ENCODE results near the gene SIRT5. TPM values are rescaled to one million over a fixed set of nuclear protein-coding genes. Genes with fewer than 3 reads are reported as not detected.

Gene SIRT5
- polyA plus RNA-seq, 3 donors = 3.3 to 5.0 (median 3.4) TPM

DNA sequence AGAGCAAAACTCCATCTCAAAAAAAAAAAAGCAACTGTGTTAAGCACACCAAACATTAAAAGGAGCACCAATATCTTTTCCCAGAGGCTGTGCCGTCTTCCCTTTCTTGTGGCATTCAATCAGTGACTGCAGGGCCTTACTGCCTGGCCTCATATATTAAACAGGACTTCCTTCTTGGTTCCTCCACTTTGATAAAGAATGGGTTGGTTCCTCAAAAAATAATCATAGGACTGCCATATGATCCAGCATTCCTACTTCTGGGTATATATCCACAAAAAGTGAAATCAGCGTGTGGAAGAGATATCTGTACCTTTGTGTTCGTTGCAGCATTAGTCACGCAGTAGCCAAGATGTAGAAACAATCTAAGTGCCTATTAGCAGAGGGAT lies 46.7 kb upstream of the SIRT5 start:
- H3K79me2 ChIP-seq (ENCODE audit: insufficient read depth, low read length) = no peaks in the 10 kb centered on the region
- H4K20me1 ChIP-seq (ENCODE audit: insufficient read depth, low read length) = no peaks in the 10 kb centered on the region
- Mint-ChIP-seq H3K27me3 (ENCODE audit: low read depth in 3 of 3) (peaks cover 0 to 2% (median 0%) of the 10 kb centered on the region in 3 donors), H3K4me1 (peaks cover 37% of the 10 kb centered on the region), H3K36me3 (no peaks in the 10 kb centered on the region), H3K9me3 (no peaks in the 10 kb centered on the region), H3K4me3 (no peak overlapping the region), H3K27ac (peak overlapping the region; percentile 79 to 91 (median 87))
- TF ChIP-seq CTCF (IDR thresholded peaks at IDR 0.05) = no peak
- H3K36me3 ChIP-seq (replicated peaks in 1 of 2; ENCODE audit: control insufficient read depth in 1 of 2, insufficient read depth in 2 of 2, low read length in 2 of 2) = no peaks in the 10 kb centered on the region
- H3K4me3 ChIP-seq (replicated peaks in 1 of 3; ENCODE audit: low read depth in 2 of 3, low read length in 3 of 3) = no peak overlapping the region
- peak in 2 of 3 donors; percentile 26 to 29 for DNase-seq
- H3K9me3 ChIP-seq (replicated peaks in 1 of 2; ENCODE audit: control insufficient read depth in 1 of 2, insufficient read depth in 1 of 2, low read length in 2 of 2) = no peaks in the 10 kb centered on the region
- H3K4me2 ChIP-seq (replicated peaks; ENCODE audit: extremely low read depth, low read length, poor library complexity, severe bottlenecking) = no peak overlapping the region
- no CpG with 5 or more reads among the region's 4 CpGs for WGBS (ENCODE audit: insufficient coverage)
- intact Hi-C loops (cut with micrococcal nuclease) = loop anchor here (5.0 to 10.0 kb wide), 4 partner anchors 40 to 200 kb away; partner anchors contain the start of genes GFOD1 (in 1 of the 2), SIRT5 (in 1 of the 2) and TBC1D7 (in 1 of the 2)
- no peak overlapping the region for H3K9ac ChIP-seq (ENCODE audit: insufficient read depth, low read length, poor library complexity, severe bottlenecking)
- H3K4me1 ChIP-seq (ENCODE audit: control insufficient read depth in 1 of 2, insufficient read depth in 2 of 2, low read length in 2 of 2) = peaks cover 29 to 31% of the 10 kb centered on the region in 2 donors
- H3K27me3 ChIP-seq (ENCODE audit: control insufficient read depth in 2 of 2, insufficient read depth in 2 of 2, low read length in 2 of 2) = no peaks in the 10 kb centered on the region
- peak overlapping the region; percentile 79 to 93 for H3K27ac ChIP-seq (ENCODE audit: low read depth in 1 of 2, low read length in 2 of 2)
- H2AFZ ChIP-seq (ENCODE audit: insufficient read depth, low read depth, low read length, poor library complexity, severe bottlenecking) = no peak overlapping the region

DNA sequence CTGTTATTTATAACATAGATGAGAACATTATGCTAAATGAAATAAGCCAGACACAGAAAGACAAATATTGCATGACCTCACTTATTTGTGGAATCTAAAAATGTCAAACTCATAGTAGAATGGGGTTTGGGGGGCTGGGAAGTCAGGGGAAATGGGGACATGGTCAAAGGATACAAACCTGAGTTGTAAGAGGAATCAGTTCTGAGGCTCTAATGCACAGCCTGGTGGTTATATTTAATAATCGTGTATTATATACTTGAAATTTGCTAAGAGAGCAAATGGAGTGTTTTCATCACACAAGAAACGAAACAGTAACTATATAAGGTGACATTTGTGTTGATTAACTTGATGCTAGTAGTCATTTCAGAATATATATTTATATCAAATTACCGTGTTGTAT lies 46.2 kb upstream of the SIRT5 start:
- no CpG with 5 or more reads among the region's 3 CpGs for WGBS (ENCODE audit: insufficient coverage)
- Histone ChIP-seq H4K20me1 (ENCODE audit: insufficient read depth, low read length) (no peaks in the 10 kb centered on the region), H3K27me3 (ENCODE audit: control insufficient read depth in 2 of 2, insufficient read depth in 2 of 2, low read length in 2 of 2) (no peaks in the 10 kb centered on the region), H3K4me3 (replicated peaks in 1 of 3; ENCODE audit: low read depth in 2 of 3, low read length in 3 of 3) (no peak overlapping the region), H2AFZ (ENCODE audit: insufficient read depth, low read depth, low read length, poor library complexity, severe bottlenecking) (no peak overlapping the region), H3K4me1 (ENCODE audit: control insufficient read depth in 1 of 2, insufficient read depth in 2 of 2, low read length in 2 of 2) (peaks cover 23 to 26% of the 10 kb centered on the region in 2 donors), H3K9me3 (replicated peaks in 1 of 2; ENCODE audit: control insufficient read depth in 1 of 2, insufficient read depth in 1 of 2, low read length in 2 of 2) (no peaks in the 10 kb centered on the region), H3K4me2 (replicated peaks; ENCODE audit: extremely low read depth, low read length, poor library complexity, severe bottlenecking) (no peak overlapping the region), H3K9ac (ENCODE audit: insufficient read depth, low read length, poor library complexity, severe bottlenecking) (no peak overlapping the region), H3K79me2 (ENCODE audit: insufficient read depth, low read length) (no peaks in the 10 kb centered on the region), H3K36me3 (replicated peaks in 1 of 2; ENCODE audit: control insufficient read depth in 1 of 2, insufficient read depth in 2 of 2, low read length in 2 of 2) (no peaks in the 10 kb centered on the region), H3K27ac (ENCODE audit: low read depth in 1 of 2, low read length in 2 of 2) (no peak overlapping the region)
- Mint-ChIP-seq H3K4me1 (peaks cover 33% of the 10 kb centered on the region), H3K36me3 (no peaks in the 10 kb centered on the region), H3K4me3 (no peak overlapping the region), H3K27me3 (ENCODE audit: low read depth in 3 of 3) (peaks cover 0 to 2% (median 0%) of the 10 kb centered on the region in 3 donors), H3K27ac (peak overlapping the region in 1 of 7 donors; percentile 42), H3K9me3 (no peaks in the 10 kb centered on the region)
- no peak for DNase-seq
- intact Hi-C loops (cut with micrococcal nuclease) = loop anchor here (5.0 to 10.0 kb wide), 4 partner anchors 41 to 201 kb away; partner anchors contain the start of genes GFOD1 (in 1 of the 2), SIRT5 (in 1 of the 2) and TBC1D7 (in 1 of the 2)
- TF ChIP-seq CTCF (IDR thresholded peaks at IDR 0.05) = no peak
